Keratinocyte (primary cell): Measurements from ENCODE around the gene RPH3AL. TPM values are rescaled to one million over a fixed set of nuclear protein-coding genes. Genes with fewer than 3 reads are reported as not detected.

ENCODE experiments used
- DNase-seq: peaks from one replicate; pipeline ENCODE4 v3.0.0-alpha.2; 2011; ENCODE audit warnings: low read depth, missing footprints, low spot score
- FAIRE-seq: peaks from 2 replicates; lab custom pipeline; 2011; peaks lifted over from hg19 to GRCh38; lab: Jason Lieb, UNC
- H2AFZ ChIP-seq: 2 replicates; pipeline ENCODE4 v1.6.0; 2012; ENCODE audit warnings: low read length, control low read depth, inconsistent platforms; ENCODE audit not compliant: control insufficient read depth
- H3K27ac ChIP-seq: 2 replicates; pipeline ENCODE4 v1.5.1; 2011; ENCODE audit warnings: low read length; ENCODE audit not compliant: control insufficient read depth, insufficient read depth
- H3K27me3 ChIP-seq: 3 replicates; pipeline ENCODE4 v1.6.0; 2011; ENCODE audit warnings: low read length; ENCODE audit not compliant: control insufficient read depth, insufficient read depth; ENCODE audit errors: extremely low read depth
- H3K36me3 ChIP-seq, 2 experiments: 2 replicates in 1 of 2; 3 replicates in 1 of 2; pipeline ENCODE4 v1.5.1; 2011; ENCODE audit warnings: low read length in 2 of 2, mild to moderate bottlenecking in 1 of 2; ENCODE audit not compliant: control insufficient read depth in 2 of 2, insufficient read depth in 2 of 2; ENCODE audit errors: extremely low read depth in 1 of 2
- H3K4me1 ChIP-seq: 3 replicates; pipeline ENCODE4 v1.5.1; 2011; ENCODE audit warnings: low read length; ENCODE audit not compliant: control insufficient read depth, insufficient read depth; ENCODE audit errors: extremely low read depth
- H3K4me2 ChIP-seq: 3 replicates; pipeline ENCODE4 v1.6.0; 2011; ENCODE audit warnings: low read depth, low read length; ENCODE audit not compliant: control insufficient read depth, insufficient read depth; ENCODE audit errors: extremely low read depth
- H3K4me3 ChIP-seq, 3 experiments: fragments of 200-600 bp in 1 of 3; sonication (generic) in 1 of 3; 2 replicates in 2 of 3; 3 replicates in 1 of 3; pipeline ENCODE4 v1.5.1; 2011 to 2016; ENCODE audit warnings: low read length in 3 of 3, mild to moderate bottlenecking in 3 of 3, control low read depth in 2 of 3, inconsistent platforms in 1 of 3, low read depth in 1 of 3, mixed read lengths in 1 of 3, mixed run types in 1 of 3, moderate library complexity in 1 of 3; ENCODE audit not compliant: control insufficient read depth in 2 of 3, insufficient read depth in 2 of 3; ENCODE audit errors: extremely low read depth in 1 of 3
- H3K79me2 ChIP-seq: 2 replicates; pipeline ENCODE4 v1.6.0; 2012; ENCODE audit warnings: low read length; ENCODE audit not compliant: control insufficient read depth, insufficient read depth
- H3K9ac ChIP-seq: 3 replicates; pipeline ENCODE4 v1.6.0; 2011; ENCODE audit warnings: low read length; ENCODE audit not compliant: control insufficient read depth, insufficient read depth; ENCODE audit errors: extremely low read depth
- H3K9me1 ChIP-seq: 3 replicates; pipeline ENCODE4 v1.6.0; 2011; ENCODE audit warnings: low read length; ENCODE audit not compliant: control insufficient read depth, insufficient read depth; ENCODE audit errors: extremely low read depth
- H3K9me3 ChIP-seq: 2 replicates; pipeline ENCODE4 v1.5.1; 2012; ENCODE audit warnings: low read depth, low read length; ENCODE audit not compliant: control insufficient read depth
- H4K20me1 ChIP-seq: 3 replicates; pipeline ENCODE4 v1.6.0; 2011; ENCODE audit warnings: low read length; ENCODE audit not compliant: control insufficient read depth, insufficient read depth; ENCODE audit errors: extremely low read depth
- EZH2 ChIP-seq: IDR thresholded peaks from one replicate; pipeline ENCODE4 v1.6.1; 2012; ENCODE audit warnings: inconsistent platforms, mild to moderate bottlenecking, low read length, moderate library complexity
- dilution Hi-C: fragments of 300-500 bp; cut with MboI; formaldehyde crosslinking; loops from one replicate; pipeline ENCODE4 v1.7.0; 2020; ENCODE audit warnings: low sequenced_read_pairs; ENCODE audit not compliant: extremely low pct_ligation_motif_present
- polyA plus RNA-seq, 5 experiments: library from polyadenylated mRNA; depleted of rRNA in 3 of 5; stranded (reverse) in 3 of 5; stranded (forward) in 1 of 5; unstranded in 1 of 5; fragments of >200 nt; gene quantifications; 1 replicate in 1 of 5; 2 replicates in 3 of 5; 3 replicates in 1 of 5; pipeline versions ENCODE4 v1.2.1 to v1.2.3, GENCODE V29; 2011 to 2012; ENCODE audit warnings: missing spikeins in 2 of 5, low read depth in 1 of 5, low replicate concordance in 1 of 5
- TF ChIP-seq, protein P1 (sequence below), 3 experiments: IDR thresholded peaks in 1 of 3; conservative IDR thresholded peaks in 1 of 3; optimal IDR thresholded peaks in 1 of 3; 2 replicates in 2 of 3; 3 replicates in 1 of 3; pipeline versions ENCODE3 to v1.5.1; 2011; ENCODE audit warnings: low read length in 3 of 3, mild to moderate bottlenecking in 3 of 3, moderate library complexity in 2 of 3, control low read depth in 1 of 3, inconsistent platforms in 1 of 3; ENCODE audit not compliant: insufficient read depth in 2 of 3; ENCODE audit errors: extremely low read depth in 1 of 3

RPH3AL gene
- polyA plus RNA-seq, 1 donor (not counting 4 experiments of a cell fraction or from before 2014, with no cell fraction given) = 0.31 TPM

DNA sequence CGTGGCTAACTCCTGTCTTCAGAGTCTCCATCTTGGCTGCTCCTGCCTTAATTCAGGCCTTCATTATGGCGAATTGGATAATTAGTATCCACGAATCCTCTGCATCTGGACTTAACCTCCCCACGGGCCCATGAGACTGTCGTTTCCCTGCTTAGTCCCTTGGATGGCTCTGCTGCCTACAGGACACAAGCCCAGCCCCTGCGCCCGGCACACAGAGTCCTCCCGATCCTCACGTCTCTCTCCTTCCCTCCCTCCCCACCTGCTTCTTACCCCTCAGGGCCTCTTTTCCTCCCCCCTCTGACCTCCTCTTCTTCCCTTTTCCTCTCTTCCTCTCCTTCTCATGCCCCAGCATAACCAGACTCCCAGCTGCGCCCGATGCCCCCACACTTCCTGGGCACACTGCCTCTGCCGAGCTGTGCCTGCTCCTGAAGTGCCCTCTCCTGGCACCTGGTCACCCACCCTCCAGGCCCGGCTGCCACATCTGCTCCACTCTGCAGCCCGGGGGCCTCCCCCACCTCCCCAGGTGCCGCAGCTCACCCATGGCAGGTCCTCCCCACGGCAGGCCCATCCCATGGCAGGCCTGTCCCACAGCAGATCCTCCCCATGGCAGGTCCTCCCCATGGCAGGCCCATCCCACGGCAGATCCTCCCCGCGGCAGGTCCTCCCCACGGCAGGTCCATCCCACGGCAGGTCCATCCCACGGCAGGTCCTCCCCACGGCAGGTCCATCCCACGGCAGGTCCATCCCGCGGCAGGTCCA is 45.9 kb downstream of the RPH3AL start:
- Histone ChIP-seq H3K79me2 (no peaks in the 10 kb centered on the region), H3K27me3 (no peaks in the 10 kb centered on the region), H3K4me2 (no peak overlapping the region), H3K4me3 (no peak overlapping the region), H3K9me3 (no peaks in the 10 kb centered on the region), H3K27ac (no peak overlapping the region), H3K9me1 (no peaks in the 10 kb centered on the region), H3K9ac (no peak overlapping the region), H3K36me3 (no peaks in the 10 kb centered on the region), H4K20me1 (no peaks in the 10 kb centered on the region), H3K4me1 (no peaks in the 10 kb centered on the region), H2AFZ (no peak overlapping the region)
- dilution Hi-C loops = no loop called here
- FAIRE-seq = no peak
- no peak for DNase-seq
- TF ChIP-seq EZH2 = no peak
- TF ChIP-seq, protein P1, sequence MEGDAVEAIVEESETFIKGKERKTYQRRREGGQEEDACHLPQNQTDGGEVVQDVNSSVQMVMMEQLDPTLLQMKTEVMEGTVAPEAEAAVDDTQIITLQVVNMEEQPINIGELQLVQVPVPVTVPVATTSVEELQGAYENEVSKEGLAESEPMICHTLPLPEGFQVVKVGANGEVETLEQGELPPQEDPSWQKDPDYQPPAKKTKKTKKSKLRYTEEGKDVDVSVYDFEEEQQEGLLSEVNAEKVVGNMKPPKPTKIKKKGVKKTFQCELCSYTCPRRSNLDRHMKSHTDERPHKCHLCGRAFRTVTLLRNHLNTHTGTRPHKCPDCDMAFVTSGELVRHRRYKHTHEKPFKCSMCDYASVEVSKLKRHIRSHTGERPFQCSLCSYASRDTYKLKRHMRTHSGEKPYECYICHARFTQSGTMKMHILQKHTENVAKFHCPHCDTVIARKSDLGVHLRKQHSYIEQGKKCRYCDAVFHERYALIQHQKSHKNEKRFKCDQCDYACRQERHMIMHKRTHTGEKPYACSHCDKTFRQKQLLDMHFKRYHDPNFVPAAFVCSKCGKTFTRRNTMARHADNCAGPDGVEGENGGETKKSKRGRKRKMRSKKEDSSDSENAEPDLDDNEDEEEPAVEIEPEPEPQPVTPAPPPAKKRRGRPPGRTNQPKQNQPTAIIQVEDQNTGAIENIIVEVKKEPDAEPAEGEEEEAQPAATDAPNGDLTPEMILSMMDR (optimal IDR thresholded peaks at IDR 0.05 in 1 of 3, IDR thresholded peaks at IDR 0.05 in 1 of 3, conservative IDR thresholded peaks at IDR 0.05 in 1 of 3; ENCODE audit: extremely low read depth in 1 of 3, insufficient read depth in 2 of 3, low read length in 3 of 3) = no peak

- DNase-seq (no peak), FAIRE-seq (no peak)
- H3K79me2 ChIP-seq = no peaks in the 10 kb centered on the region
- no peak overlapping the region for H3K9ac ChIP-seq
- no peaks in the 10 kb centered on the region for H3K9me3 ChIP-seq
- TF ChIP-seq, protein P1 (optimal IDR thresholded peaks at IDR 0.05 in 1 of 3, IDR thresholded peaks at IDR 0.05 in 1 of 3, conservative IDR thresholded peaks at IDR 0.05 in 1 of 3; ENCODE audit: extremely low read depth in 1 of 3, insufficient read depth in 2 of 3, low read length in 3 of 3) = no peak
- TF ChIP-seq EZH2 = no peak
- H2AFZ ChIP-seq = no peak overlapping the region
- H3K9me1 ChIP-seq = no peaks in the 10 kb centered on the region
- H3K27me3 ChIP-seq = no peaks in the 10 kb centered on the region
- H3K4me1 ChIP-seq = no peaks in the 10 kb centered on the region
- dilution Hi-C loops = no loop called here
- H3K4me2 ChIP-seq = no peak overlapping the region
- no peaks in the 10 kb centered on the region for H4K20me1 ChIP-seq
- no peaks in the 10 kb centered on the region for H3K36me3 ChIP-seq
- H3K27ac ChIP-seq = no peak overlapping the region
- no peak overlapping the region for H3K4me3 ChIP-seq
Observed at GRCh38 chr17:306116-306515, 46.5 kb downstream of the RPH3AL start.
